HL-60 (cell line): ENCODE results near the gene CLUH.

ENCODE experiments used
- CTCF ChIP-seq: IDR thresholded peaks from one replicate; pipeline ENCODE4 v1.5.1; 2011; ENCODE audit warnings: low read length, control low read depth, inconsistent platforms; ENCODE audit not compliant: insufficient read depth
- GABPA ChIP-seq: IDR thresholded peaks from 2 replicates; pipeline ENCODE4 v1.6.1; 2012; ENCODE audit warnings: low read depth
- POLR2AphosphoS5 ChIP-seq: IDR thresholded peaks from 2 replicates; pipeline ENCODE4 v1.6.1; 2012; ENCODE audit warnings: low read depth
- REST ChIP-seq: IDR thresholded peaks from 2 replicates; pipeline ENCODE4 v1.6.1; 2012; ENCODE audit warnings: low read depth; ENCODE audit not compliant: insufficient replicate concordance
- SPI1 ChIP-seq: IDR thresholded peaks from 2 replicates; pipeline ENCODE4 v1.6.1; 2012; ENCODE audit warnings: low read depth, mild to moderate bottlenecking, borderline replicate concordance

- TF ChIP-seq CTCF (no peak), POLR2AphosphoS5 (no peak), REST (no peak), SPI1 (no peak), GABPA (no peak)
Observed at GRCh38 chr17:2691965-2692780, 19.4 kb downstream of the CLUH start.
